Activated CD8-positive, alpha-beta T cell treated with anti-CD3 and anti-CD28 coated beads for 36 hours (primary cell): ENCODE results near the gene MYBL2. TPM values are rescaled to one million over a fixed set of nuclear protein-coding genes. Genes with fewer than 3 reads are reported as not detected.

Source experiments
- ATAC-seq: fragments of 200-7000 bp; cut with Tn5 transposase; one replicate; pipeline ENCODE4 v1.10.0; 2021; ENCODE audit warnings: mild to moderate bottlenecking, moderate library complexity
- CTCF ChIA-PET: fragments of 350-600 bp; sonication (Branson Sonifier 250); formaldehyde crosslinking; loops from one replicate; lab custom pipeline; 2021; ENCODE audit warnings: antibody characterized with exemption; lab: Charles Lee
- POLR2A ChIA-PET: fragments of 350-600 bp; sonication (Branson Sonifier 250); formaldehyde crosslinking; loops from one replicate; lab custom pipeline; 2021; ENCODE audit warnings: antibody characterized with exemption; lab: Charles Lee
- DNase-seq: peaks from one replicate; pipeline ENCODE4 v3.0.0-alpha.2; 2020
- H3K27ac Mint-ChIP-seq: one replicate; pipeline ENCODE4 v1.8.0; 2021; ENCODE audit warnings: mild to moderate bottlenecking, mixed read lengths
- H3K27me3 Mint-ChIP-seq: one replicate; pipeline ENCODE4 v1.8.0; 2021; ENCODE audit warnings: mixed read lengths
- H3K36me3 Mint-ChIP-seq: one replicate; pipeline ENCODE4 v1.8.0; 2021; ENCODE audit warnings: low read depth, mixed read lengths
- H3K4me1 Mint-ChIP-seq: one replicate; pipeline ENCODE4 v1.8.0; 2021; ENCODE audit warnings: low read depth, mixed read lengths
- H3K4me3 Mint-ChIP-seq: one replicate; pipeline ENCODE4 v1.8.0; 2021; ENCODE audit warnings: mild to moderate bottlenecking, moderate library complexity, mixed read lengths
- H3K9me3 Mint-ChIP-seq: one replicate; pipeline ENCODE4 v1.8.0; 2021; ENCODE audit warnings: mixed read lengths
- CTCF ChIP-seq: fragments of 200-600 bp; IDR thresholded peaks from one replicate; pipeline ENCODE4 v1.8.0; 2022; ENCODE audit warnings: antibody characterized with exemption, mild to moderate bottlenecking
- intact Hi-C: fragments of 100-400 bp; cut with micrococcal nuclease; formaldehyde crosslinking; loops from one replicate; pipeline ENCODE4 v1.10.0; 2022
- total RNA-seq, 2 experiments: library from RNA; stranded (reverse); gene quantifications; one replicate each; pipeline ENCODE4 v1.2.3, GENCODE V29; 2021

The MYBL2 gene
- total RNA-seq, 2 experiments from 2014 or later = 93.6 to 96.4 TPM

GRCh38 chr20:43658723-43659419 lies 8.0 kb upstream of the MYBL2 start:
- DNase-seq = peak; percentile 15
- H3K4me3 Mint-ChIP-seq = peak overlapping the region; percentile 95

GRCh38 chr20:43662943-43663655 lies 3.8 kb upstream of the MYBL2 start:
- ChIA-PET POLR2A (interaction anchor here (0.7 kb wide), 1 partner anchor 30 kb away, joined by 4 read pairs; no protein-coding TSS in a partner anchor), CTCF (interaction anchor here (0.6 to 1.8 kb wide), 3 partner anchors 27 to 125 kb away, joined by 4 to 7 read pairs (median 4); no protein-coding TSS in a partner anchor)
- Mint-ChIP-seq H3K4me1 (peaks cover 4% of the 10 kb centered on the region), H3K27ac (no peak overlapping the region), H3K27me3 (no peaks in the 10 kb centered on the region), H3K36me3 (peaks cover 3% of the 10 kb centered on the region), H3K9me3 (no peaks in the 10 kb centered on the region), H3K4me3 (no peak overlapping the region)
- ATAC-seq (no peak), DNase-seq (no peak)
- no peak for TF ChIP-seq CTCF
- intact Hi-C loops = no loop called here

More at GRCh38 chr20:43658723-43659419, 8.0 kb upstream of the MYBL2 start:
- Mint-ChIP-seq H3K27ac (no peak overlapping the region), H3K9me3 (no peaks in the 10 kb centered on the region), H3K4me1 (peaks cover 6% of the 10 kb centered on the region), H3K36me3 (no peaks in the 10 kb centered on the region), H3K27me3 (no peaks in the 10 kb centered on the region)
- no peak for ATAC-seq
- CTCF ChIA-PET = interaction anchor here (1.1 to 1.6 kb wide), 2 partner anchors 9 to 121 kb away, joined by 3 to 6 read pairs; partner anchors contain the start of gene MYBL2
- POLR2A ChIA-PET = interaction anchor here (0.9 kb wide), 1 partner anchor 192 kb away, joined by 3 read pairs; no protein-coding TSS in a partner anchor
- intact Hi-C loops = no loop called here
- peak; percentile 27 for TF ChIP-seq CTCF

DNA sequence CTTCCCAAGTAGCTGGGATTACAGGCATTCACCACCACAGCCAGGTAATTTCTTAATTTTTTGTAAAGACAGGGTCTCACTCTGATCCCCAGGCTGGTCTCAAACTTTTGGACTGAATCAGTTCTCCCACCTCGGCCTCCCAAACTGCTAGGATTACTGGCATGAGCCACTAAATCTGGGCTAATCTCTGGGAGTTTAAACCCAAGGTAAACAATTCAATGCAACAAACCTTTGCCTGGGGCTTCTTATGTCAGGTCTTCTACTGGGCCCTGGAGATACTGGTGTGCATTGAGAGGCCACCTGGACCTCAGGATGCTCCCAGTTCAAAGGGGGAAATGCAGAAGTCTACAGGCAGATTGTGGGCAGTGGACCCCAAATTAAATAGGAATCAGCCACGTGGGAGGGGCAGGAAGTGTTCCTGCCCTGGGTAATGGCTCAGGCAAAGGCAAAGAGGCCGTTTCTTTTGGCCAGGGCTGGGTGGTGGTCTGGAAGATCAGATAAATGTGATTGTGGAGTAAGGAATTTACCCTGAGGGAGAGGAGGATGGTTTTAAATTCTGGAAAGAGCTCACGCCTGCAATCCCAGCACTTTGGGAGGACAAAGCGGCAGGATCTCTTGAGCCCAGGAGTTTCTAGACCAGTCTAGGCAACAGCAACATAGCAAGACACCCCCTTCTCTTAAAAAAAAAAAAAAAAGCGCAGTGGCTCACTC lies 1.3 kb upstream of the MYBL2 start:
- intact Hi-C loops = no loop called here
- CTCF ChIA-PET = interaction anchor here (1.0 kb wide), 1 partner anchor 217 kb away, joined by 3 read pairs; no protein-coding TSS in a partner anchor
- H3K4me3 Mint-ChIP-seq = no peak overlapping the region

More for the DNA sequence above, 1.3 kb upstream of the MYBL2 start:
- TF ChIP-seq CTCF = no peak
- Mint-ChIP-seq H3K27me3 (peaks cover 11% of the 10 kb centered on the region), H3K36me3 (peaks cover 15% of the 10 kb centered on the region), H3K4me1 (peaks cover 10% of the 10 kb centered on the region), H3K27ac (no peak overlapping the region), H3K9me3 (no peaks in the 10 kb centered on the region)
- ATAC-seq (no peak), DNase-seq (no peak)
- POLR2A ChIA-PET = interaction anchor here (1.1 to 2.1 kb wide), 3 partner anchors 24 to 208 kb away, joined by 3 to 10 read pairs (median 4); partner anchors contain the start of gene SRSF6
